NOMO-1 treated with DMSO at 0.1 percent for 48 hours (cell line): ENCODE results near the gene RCCD1.

Experiments used
- DNase-seq: peaks from one replicate; lab custom pipeline; 2025; ENCODE audit not compliant: unreplicated experiment; lab: John Stamatoyannopoulos, UW

Gene RCCD1

DNA sequence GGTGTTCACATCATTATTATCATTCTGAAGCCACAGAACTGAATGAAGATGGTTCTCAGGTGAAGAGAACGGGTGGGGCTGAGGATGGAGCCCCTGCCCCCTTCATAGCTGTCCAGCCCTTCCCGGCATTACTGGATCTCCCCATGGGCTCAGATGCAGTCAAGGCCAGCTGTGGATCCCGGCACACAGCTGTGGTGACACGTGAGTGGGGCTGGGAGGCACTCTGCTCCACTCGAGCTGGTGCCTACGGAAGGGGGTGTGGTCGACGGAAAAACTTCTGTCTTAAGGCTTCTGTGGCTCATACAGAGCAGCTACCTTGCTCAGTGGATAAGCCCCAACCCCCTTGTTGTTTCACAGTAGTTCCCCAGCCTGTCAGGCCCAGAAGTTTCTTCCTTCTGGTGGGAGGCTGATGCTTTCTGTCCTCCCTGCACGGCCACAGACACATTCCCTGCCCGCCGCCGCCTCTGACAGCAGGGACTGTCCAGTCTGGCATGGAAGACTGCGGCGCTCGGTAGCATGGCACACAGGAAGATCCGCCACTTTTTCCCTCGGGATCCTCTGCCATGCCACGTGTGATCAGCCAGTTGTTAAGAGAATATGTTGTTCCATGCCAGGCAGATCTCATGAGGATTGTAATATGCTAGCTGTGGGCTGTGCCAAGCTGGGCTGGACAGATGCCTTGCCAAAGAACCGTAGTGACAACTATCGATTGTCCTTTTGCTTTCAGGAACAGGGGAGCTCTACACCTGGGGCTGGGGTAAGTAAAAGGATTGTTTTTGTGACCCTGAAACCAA is 5.8 kb downstream of the RCCD1 start:
- no peak for DNase-seq

DNA sequence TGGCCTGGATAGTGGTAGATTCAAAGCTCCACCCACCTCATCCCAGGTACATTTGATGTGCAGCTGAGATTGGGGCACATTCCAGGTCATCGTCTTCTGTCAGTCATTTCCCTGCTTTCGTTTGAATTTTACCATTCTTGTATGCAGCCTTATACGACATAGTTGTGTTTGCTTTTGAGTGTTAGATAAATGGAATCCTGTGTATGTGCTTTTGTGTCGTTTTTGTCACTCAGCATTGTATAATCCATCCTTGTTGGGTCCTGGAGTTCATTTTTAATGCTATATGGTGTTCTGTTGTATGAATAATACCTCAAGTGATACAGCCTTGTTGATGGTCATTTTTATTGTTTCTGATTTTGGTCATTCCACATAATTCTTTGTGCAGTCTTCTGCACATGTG is 7.3 kb downstream of the RCCD1 start:
- DNase-seq = no peak

DNA sequence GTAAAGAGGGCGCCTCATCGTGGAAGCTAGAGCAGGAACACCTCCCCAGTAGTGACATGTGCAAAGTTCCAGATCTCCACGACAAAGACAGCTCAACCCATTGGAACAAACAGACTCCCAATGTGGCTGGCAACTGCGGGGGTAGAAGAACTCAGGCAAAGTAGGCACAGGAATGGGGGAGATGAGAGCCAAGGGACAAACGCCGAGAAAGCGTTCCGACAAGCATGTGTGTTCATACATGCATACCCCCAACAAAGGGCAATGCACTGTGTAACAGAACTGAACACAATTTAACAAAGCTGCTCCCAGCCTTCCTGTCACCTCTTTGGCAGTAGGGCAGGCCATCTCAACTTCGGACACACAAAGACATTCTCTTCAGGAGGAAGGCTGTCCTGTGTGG is 11.6 kb downstream of the RCCD1 start:
- no peak for DNase-seq

DNA sequence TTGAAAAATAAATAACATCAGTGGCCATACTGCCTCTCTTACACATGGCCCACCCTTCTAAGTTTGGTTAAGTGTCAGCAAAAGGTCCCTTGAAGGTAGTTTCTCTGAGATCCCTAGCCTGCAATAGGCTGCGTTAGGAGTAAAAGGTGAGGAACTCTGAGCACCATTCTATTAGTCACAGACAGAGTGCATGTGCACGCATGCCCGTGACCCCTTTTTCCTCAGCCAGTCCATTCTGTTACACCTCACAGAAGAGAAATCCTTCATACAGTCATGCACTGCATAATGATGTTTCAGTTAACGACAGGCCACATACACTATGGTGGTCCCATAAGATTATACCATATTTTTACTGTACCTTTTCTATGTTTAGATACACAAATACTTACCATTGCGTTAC is 12.5 kb downstream of the RCCD1 start:
- no peak for DNase-seq

GRCh38 chr15:90968434-90968833 is 13.8 kb downstream of the RCCD1 start:
- DNase-seq = no peak

DNA sequence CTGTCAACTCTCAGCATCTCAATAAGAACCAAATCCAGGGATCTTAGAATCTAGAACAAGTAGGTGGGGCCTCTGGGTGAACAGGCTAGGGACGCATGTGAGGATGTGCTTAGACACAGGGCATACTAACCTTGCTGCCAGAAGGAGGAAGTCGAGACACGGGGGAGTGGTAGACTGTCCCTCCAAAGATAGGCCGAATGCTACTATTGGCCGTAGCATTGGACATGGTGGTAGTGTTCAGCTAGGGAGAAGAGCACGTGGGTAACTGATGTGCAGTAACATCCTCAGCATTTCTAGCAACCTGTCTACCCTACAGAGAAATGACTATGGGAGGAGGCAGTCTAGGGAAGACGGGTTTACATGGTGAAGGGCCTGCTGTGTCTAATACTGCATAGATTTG is 15.6 kb downstream of the RCCD1 start:
- no peak for DNase-seq

DNA sequence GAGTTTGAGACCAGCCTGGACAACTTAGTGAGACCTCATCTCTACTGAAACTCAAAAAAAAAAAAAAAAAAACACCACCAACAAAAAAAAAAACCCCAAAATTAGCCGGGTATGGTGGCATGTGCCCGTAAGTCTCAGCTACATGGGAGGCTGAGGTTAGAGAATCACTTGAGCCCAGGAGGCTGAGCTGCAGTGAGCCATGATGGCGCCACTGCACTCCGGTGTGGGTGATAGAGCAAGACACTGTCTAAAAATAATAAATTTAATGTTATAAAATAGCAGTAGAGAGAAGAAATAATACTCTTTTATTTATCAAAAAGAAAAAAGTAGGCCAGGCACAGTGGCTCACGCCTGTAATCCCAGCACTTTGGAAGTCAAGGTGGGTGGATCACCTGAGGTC is 17.4 kb downstream of the RCCD1 start:
- DNase-seq = no peak

DNA sequence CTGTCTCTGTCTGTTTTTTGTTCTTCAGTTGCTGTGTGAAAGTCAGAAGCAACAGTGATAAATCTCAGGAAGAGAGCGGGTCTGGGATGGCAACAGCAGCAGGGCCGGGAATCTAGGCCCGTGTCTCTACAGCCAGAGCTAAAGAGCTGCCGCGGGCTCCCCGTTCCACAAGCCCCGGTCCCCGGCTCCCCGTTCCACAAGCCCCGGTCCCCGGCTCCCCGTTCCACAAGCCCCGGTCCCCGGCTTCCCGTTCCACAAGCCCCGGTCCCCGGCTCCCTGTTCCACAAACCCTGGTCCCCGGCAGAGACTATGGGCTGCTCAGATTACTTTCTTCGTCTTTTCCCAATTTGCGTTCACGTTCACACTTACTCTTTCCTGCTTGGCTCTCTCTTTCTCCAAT is 19.5 kb downstream of the RCCD1 start:
- DNase-seq = no peak

GRCh38 chr15:90979582-90979981 is 24.9 kb downstream of the RCCD1 start:
- DNase-seq = no peak

DNA sequence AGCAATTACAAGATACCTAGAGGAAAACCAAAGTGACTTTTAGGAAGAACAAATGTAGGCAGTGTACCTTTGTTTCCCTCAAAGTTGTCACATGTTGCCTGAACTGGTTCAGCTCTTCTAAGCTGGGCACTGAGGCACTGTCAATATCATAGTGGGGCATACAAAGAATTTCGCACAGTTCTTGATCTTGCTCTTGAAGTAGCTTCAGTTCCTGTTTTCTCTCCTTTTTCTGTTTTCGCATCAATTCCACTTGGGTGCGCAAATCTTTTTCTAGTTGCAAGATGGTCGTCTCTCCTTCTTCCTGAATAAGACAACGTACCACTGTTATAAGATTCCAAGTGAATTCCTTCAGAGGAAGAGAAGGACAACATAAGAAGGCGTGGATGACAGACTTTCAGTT is 27.0 kb downstream of the RCCD1 start:
- peak; percentile 37 for DNase-seq

DNA sequence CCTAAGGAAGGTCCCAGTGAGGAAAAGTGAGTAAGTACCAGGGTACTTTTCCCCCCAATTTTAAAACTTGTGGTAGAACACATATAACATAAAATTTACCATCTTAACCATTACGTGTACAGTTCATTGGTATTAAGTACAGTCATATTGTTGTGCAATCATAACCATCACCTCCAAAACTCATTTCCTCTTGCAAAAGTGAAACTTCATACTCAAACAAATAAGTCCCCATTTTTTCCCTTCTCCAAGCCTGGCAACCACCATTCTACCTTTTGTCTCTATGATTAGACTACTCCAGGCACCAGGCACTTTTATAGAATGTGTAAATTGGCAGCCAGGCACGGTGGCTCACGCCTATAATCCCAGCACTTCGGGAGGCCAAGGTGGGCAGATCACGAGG is 27.5 kb downstream of the RCCD1 start:
- DNase-seq = peak; percentile 80

- DNase-seq = no peak
Observed at GRCh38 chr15:90986790-90987507, 32.3 kb downstream of the RCCD1 start.

GRCh38 chr15:90987561-90988141 is 33.0 kb downstream of the RCCD1 start:
- no peak for DNase-seq

GRCh38 chr15:90988296-90988695 is 33.6 kb downstream of the RCCD1 start:
- DNase-seq = no peak

DNA sequence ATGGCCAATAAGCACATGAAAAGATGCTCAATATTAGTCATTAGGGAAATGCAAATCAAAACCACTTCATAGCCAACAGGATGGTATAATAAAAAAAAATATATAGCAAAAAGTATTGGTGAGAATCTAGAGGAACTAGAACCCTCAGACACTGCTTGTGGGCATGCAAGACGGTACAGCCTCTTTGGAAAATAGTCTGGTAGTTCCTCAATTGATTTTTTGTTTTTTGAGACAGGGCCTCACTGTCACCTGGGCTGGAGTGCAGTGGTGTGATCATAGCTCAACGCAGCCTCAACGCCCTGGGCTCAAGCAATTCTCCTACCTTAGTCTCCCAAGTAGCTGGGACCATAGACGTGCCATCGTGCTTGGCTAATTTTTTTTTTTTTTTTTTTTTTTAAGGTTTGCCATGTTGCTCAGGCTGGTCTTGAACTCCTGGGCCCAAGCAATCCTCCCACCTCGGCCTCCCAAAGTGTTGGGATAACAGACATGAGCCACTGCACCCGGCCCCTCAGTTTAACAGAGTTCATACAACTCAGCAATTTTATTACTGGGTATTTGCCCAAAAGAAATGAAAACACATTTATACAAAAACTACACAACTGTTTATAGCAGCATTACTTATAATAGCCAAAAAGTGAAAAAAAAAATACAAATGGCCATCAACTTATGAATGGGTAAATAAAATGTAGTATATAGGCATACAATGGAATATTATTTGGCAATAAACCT is 34.5 kb downstream of the RCCD1 start:
- no peak for DNase-seq

GRCh38 chr15:90990446-90990845 is 35.8 kb downstream of the RCCD1 start:
- DNase-seq = no peak

GRCh38 chr15:90991587-90992285 is 37.1 kb downstream of the RCCD1 start:
- DNase-seq = no peak

DNA sequence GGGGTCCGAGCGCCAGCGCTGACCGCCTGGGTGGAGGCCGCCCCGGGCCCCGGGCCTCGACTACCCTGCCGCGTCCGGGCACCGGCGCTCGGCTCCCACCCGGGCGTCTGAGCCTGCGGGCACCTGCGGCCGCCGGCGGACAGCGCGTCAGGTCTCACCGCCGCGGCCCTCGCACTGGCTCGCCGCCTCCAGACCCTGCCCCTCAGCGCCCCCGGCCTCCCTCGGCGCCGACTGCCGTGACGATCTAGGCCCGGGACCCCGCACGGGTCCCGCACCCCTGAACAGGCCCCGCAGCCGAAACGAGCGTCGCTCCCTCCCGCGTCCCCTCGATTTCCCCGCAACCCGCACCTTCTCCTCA is 39.4 kb downstream of the RCCD1 start:
- no peak for DNase-seq

DNA sequence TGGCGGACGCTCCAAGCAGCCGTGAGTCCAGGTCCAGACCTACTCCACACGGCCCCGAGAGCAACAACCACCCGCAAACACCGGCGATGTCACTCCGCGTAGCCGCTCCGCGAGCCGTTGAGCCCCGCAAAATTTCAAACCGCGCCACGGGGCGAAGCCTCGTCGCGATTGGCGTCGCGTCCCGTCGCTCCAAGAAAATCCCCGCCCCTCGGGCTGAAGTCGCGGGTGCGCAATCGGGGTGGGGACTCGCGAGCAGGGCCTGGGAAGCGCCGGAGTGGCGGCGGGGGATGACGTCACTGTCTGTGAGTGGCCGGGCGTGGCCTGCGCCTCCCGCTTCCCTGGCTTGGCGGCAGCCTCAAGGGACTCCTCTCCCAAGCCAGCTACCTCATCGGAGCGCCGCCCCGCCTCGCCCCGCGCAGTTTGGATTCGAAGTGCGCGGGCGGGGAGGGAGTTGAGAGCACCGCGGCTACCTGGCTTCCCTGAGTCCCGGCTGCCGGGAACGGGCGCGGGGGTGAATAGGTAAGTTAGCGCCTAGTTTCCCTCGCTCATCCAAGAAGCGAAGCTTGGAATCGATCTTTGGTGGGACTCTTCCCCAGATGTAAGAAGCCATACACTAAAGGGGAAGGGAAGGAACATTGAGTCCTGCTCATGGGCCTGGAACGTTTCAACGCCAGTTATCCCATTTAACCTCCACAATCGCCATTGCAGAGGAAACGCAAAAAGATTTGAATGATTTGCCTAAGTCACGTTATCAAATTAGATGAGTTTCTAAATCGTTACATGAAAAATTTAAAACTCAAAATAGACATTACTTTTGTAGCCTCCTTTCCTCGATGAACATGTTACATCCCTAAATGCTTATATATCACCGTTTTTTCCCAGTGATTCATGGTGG is 40.0 kb downstream of the RCCD1 start, which contains the start of gene PRC1:
PRC1 (minus strand) TSS at position 119 of the 895 bp plus-strand sequence; CDS start at position 1, 118 bp downstream.
- peak; percentile 94 for DNase-seq

DNA sequence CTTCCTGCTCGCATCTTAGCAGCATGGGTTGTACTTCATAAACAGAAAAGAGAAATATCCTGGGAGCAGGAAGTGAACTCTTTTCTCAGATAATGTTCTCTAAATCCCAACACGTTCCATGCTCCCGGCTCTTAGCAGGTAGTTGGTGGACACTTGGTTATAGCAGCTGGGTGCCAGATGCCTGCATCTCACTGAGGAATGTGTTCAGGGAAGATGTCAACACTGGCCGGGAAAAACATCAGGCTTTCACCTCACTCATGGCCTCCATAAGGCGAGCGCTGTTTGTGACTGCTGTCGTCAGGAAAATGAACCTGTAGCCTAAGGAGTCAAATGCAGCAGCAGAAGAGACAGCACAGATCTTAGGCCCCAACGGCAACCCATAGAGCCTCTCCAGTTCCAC is 44.1 kb downstream of the RCCD1 start:
- no peak for DNase-seq
